Measurements from ENCODE around the gene APOBEC2.

Gene APOBEC2

DNA sequence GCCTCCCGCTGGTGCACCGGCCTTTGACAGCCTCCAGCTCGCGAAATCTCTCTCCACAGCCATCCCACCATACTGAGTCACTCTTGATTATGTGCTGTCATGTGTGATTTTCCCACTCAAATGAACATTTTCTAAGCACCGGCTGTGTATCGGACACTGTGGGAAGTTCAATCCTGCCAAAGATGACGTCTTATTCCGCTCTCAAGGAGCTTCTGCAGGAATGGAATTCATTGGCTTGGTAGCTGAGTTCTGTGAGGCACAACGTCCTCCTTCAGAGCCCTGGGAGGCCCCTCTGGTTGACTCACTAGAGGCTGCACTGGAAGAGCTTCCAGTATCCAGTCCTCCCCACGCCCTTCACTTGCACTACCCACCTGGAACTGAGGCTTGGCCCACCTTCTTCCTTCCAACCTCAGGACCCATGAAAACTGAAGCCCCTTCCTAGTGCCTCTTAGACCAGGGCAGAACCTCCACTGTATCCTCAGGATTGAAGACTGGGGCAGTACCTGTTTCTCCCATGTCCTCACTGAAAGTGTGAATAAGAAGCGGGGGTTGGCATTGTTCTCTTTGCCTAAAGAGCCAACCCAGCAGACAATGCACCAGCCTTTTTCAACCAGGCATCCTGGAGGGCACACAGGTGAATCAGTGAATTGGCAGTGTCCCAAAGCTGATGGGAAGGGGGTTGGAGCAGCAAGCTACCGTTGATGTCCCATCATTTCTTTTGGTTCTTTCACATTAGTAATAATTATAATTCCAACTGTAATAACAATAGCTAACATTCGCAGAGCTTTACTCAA, 15.7 kb upstream of the APOBEC2 start:
- no peak for DNase-seq (ENCODE audit: low read depth in 3 of 3)

DNA sequence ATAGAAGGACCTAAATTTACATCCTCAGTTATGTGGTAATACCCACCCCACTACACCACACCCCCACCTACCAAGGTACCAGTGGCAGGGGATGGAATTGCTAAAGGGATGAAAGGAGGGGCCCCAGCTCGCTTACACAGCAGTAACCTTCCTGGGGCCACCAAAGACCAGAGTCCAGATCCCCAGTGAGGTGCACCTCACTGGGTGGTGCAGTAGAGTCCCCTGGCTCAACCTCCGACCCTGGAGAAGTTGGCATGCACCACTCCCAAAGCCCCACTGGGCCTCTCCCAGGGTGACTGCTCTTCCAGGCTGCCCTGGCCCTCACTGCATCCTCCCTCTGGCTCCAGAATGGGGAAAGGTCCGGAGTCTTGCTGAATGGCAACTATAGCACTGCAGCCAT, 14.8 kb upstream of the APOBEC2 start:
- DNase-seq (ENCODE audit: low read depth in 3 of 3): no peak

DNA sequence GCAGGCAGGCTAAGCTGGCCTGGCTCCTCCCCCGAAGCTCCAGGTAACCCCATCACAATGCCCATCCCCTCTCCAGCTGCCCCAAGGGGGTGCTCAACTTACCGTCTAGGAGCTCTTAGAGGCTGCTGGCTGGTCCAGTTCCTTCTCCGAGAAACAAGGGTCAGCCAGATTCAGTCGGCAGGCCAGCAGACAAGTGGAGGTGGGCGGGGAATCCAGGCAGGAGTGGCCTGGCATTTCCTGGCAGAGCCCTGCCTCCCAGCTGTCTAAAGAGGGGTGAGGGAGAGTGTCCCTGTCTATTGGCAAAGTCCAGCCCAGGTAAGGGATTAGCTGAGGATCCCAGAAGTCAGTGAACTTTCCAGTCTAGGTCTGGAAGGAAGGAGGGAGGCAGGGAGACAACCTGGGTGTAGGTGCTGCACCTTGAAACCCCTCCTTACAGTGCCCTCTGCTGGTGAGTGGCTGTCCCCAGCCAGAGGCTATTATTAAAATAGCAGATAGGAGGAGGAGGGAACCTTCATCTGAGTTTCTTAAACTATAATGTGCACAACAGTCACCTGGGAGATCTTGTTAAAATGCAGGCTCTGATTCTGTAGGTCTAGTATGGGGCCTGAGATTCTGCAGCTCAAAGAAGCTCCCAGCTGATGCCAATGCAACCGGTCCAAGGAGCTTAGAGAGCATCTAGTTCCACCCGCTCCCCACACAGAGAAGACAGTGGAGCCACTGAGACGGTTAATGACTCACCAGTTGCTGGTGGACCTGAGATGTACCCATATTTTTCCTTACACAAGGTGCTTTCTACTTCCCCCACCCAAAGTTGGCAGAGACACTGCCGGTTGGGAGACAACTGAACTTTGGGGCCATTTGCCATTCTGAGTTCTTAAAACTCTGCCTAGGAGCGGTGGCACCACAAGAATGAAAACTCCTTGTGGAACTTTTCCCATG, 13.7 kb upstream of the APOBEC2 start, which contains the start of gene UNC5CL:
Gene UNC5CL, minus strand, starts transcription at position 162 of the 939 bp plus-strand sequence. CDS start 4,147 bp downstream, outside the sequence.
- DNase-seq (ENCODE audit: low read depth in 3 of 3): peak in 2 of 3 experiments; percentile 32 to 35

GRCh38 chr6:41040101-41040939, 12.7 kb upstream of the APOBEC2 start:
- DNase-seq (ENCODE audit: low read depth in 3 of 3): no peak

DNA sequence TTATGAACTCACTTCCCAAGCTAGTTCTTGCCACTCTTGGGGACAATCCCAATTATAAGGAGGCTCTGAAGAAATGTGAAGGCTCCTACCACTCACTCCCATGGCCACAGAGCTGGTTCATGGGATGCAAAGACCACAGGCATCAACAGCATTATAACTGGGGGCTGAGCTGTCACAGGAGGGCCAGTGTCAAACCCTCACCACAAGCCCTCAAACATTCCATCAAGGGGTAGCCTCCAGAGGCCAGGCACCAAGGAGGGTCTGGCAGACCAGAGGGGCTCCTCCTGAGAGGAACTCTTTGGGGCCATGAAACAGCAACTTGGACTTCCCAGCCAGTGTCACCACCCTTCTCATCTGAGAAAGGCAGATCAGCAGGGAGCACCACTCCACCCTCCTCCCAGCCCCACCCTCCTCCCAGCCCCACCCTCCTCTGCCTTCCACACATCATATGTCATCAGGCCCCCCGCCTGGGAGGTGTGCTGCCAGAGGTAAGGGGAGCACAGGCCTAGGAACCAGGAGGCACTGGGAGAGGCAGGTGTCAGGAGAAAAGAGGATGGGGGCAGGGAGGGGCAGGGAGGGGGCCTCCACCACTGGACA, 12.0 kb upstream of the APOBEC2 start:
- no peak for DNase-seq (ENCODE audit: low read depth in 3 of 3)

GRCh38 chr6:41042226-41043055, 10.6 kb upstream of the APOBEC2 start, which contains the start of gene TSPO2:
Gene TSPO2 (plus strand): TSS chr6:41042467. CDS start chr6:41042986, 519 bp downstream.
- DNase-seq (ENCODE audit: low read depth in 3 of 3): no peak

GRCh38 chr6:41043151-41043550, 9.9 kb upstream of the APOBEC2 start:
- DNase-seq (ENCODE audit: low read depth in 3 of 3): no peak

DNA sequence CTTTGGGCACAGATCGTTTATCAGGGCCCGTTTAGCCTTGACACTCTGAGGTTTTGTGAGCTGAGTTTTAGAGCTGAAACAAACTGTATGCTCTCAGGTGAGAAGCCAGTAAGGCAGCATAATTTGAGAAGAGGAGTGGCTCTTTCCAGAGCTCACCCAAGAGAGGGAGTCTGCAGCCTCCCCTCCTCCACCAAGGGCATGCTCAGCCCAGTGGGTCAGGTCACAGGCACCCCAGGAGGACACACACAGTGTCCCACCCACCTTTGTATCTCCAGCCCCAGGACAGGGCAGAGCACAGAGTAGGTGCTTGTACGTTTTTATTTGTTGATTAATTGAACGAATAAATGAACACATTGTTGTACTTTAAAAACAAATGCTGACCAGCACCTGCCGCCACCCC, 7.3 kb upstream of the APOBEC2 start:
- DNase-seq (ENCODE audit: low read depth in 3 of 3): no peak

DNA sequence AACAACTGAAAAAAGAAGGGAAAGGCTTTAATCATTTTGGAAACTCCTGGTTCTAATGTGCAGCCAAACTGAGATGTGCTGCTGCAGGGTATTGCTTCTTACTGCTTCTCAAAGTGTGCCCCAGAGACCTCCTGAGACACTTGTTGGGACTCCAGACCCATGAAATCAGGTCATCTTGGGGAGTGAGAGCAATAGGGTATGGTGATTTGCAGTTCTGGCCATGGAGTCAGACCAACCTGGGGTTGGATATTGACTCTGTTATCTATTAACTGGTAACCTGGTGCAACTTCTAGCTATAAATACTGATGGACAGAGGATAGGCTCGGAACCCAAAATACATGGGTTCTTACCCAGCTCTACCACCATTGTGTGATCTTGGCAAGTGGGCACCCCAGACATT, 6.9 kb upstream of the APOBEC2 start:
- no peak for DNase-seq (ENCODE audit: low read depth in 3 of 3)

- no peak for DNase-seq (ENCODE audit: low read depth in 3 of 3)
Measured at GRCh38 chr6:41047306-41047705, 5.7 kb upstream of the APOBEC2 start.

DNA sequence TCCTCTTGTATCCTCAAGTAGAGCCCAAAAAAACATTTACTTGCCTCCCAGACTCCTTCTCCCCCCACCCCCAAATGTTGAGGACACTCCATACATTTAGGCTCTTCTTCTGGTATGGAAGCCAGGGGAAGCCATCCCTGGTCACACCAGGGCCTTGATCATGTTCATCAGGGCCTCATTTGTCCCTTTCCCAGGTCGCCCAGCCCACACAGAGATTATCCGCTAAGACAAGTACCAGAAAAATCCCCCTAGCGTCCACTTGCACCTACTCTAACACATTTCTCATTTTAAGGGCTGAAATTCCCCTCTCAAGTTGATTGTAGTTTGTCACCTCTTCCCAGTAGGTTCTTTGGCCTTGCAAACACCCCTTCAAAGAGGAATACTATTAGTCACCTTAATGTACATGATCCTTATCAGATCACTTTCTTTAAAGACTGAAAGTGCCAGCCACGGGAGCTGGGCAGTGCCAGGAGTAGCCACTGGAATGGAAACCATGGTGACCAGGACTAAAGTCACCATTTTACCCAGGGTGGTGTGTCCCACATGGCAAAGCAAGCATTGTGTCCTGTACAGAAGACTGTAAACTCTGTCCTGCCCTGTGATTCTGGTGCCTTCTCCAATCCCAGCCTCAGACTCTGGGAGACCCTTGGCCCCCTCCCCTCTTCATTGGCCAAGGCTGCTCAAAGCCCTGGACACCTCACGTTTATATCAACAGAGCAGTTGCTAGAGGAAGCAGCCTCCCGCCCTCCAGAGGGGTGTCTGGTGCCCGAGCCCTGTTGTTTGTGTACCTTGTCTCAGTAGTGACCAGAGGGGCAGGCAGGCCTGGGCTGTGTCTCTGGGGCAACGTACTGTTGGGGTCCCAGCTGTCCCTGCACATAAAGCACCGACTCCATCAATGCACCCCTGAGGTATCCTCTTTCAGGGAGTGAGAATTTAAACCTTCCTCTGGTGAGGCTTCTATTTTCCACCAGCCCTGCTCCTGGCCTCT, 5.0 kb upstream of the APOBEC2 start:
- DNase-seq (ENCODE audit: low read depth in 3 of 3): no peak

DNA sequence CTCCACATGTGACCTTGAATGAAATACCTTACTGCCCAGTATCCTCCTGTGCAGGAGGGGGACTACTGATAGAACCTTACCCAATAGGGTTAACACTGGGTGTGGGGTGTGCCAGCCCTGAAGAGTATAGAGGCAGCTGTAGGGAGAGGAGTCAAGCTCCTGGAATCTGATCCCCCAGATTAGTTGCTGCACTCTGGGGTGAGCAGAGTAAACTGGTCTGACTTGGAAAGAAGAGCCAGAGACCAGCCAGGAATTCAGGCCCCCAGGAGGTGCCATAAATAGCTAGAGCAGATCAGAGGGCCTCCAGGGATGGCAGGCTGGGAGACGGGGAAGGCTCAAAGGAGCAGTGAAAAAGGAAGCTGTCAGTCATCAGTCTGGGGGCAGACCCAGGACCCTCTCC, 3.5 kb upstream of the APOBEC2 start:
- DNase-seq (ENCODE audit: low read depth in 3 of 3): no peak

DNA sequence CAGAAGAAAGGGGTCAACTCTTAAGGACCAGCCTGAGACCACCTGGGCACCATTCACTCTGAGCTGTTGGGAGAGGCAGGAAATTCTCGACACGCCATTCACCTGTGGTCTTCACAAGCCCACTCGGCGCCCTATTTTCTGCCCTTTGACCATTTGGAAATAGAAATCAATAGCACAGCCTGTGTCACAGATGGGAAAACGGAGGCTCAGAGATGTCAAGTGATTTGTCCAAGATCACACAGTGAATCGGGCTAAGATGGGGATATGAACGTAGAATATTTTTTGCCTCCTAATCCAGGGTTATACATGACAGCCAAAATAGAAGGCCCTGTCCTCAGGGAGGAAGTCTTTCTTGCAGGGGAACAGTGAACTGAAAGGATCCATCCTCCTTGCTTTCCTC, 3.0 kb upstream of the APOBEC2 start:
- no peak for DNase-seq (ENCODE audit: low read depth in 3 of 3)

DNA sequence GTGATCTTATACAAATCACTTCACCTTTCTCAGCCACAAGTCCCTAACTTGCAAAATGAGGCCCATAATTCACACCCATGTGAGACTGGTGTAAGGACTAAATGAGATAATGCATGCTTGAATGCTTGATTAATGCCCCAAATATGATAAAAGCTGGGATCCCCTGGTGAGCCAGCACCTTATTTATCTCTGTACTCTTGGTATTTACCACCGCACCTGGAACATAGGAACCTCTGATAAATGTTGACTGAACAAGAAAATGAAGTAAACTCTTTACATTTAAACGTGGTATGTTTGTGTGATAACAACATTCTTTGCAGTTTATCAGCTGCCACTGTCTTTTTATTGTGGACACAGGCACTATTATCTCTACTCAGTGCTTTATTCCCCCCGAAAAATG, 2.5 kb upstream of the APOBEC2 start:
- no peak for DNase-seq (ENCODE audit: low read depth in 3 of 3)

DNA sequence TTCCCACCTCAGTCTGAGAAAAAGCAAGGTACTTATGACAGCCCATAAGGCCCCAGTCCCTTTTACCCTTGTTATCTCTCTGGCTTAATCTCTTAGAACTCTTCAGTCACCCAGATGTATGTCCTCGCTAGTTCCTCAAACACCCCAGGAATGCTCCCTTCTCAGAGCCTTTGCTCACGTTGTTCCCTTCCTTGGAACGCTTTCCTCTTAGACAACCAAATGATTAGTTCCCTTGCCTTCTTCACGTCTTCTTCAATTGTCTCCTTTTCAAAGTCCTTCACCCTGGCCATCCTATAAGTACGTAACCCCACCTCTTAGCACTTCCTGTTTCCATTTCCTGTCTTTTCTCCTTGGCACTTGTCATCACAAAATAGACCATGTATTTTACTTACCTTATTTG, 1.1 kb upstream of the APOBEC2 start:
- no peak for DNase-seq (ENCODE audit: low read depth in 3 of 3)

DNA sequence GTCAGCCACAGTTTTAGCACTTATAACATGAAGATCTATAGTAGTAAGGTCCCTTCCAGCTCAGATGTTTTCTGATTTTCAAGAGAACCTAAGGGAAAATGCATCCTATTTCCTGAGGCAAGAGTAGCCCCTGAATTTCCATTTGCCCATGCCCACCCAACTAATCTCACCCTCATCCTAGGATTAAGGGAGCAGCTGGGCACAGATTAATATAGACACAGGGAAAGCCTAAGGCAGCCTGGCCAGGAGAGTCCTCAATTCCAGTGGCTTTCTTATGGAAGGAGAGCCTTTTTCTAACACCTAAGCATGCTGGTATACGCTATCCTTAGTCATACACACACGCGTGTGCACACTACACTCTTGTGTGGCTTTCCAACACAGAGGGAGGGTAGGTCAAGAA, 1.5 kb downstream of the APOBEC2 start:
- no peak for DNase-seq (ENCODE audit: low read depth in 3 of 3)

DNA sequence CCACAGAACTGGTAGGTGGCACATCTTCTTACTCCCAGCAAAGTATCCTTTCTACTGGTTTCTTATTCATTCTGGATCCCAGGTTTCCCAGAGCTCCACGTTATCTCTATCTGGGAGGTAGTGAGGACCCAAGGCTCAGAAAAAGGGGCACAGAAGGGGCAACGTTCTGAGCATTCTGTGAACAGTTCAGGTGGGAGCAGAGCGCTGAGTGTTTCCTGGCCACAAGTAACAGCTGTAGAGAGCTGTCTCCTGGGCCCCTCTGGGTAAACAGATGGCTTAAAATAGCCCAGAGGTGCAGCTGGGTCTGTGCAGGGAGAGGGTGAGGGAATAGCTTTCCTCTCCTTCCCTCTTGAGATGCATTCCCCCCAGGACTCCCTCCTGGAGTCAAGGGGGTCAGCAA, 2.1 kb downstream of the APOBEC2 start:
- no peak for DNase-seq (ENCODE audit: low read depth in 3 of 3)

- no peak for DNase-seq (ENCODE audit: low read depth in 3 of 3)
Measured at GRCh38 chr6:41056768-41057490, 3.9 kb downstream of the APOBEC2 start.

DNA sequence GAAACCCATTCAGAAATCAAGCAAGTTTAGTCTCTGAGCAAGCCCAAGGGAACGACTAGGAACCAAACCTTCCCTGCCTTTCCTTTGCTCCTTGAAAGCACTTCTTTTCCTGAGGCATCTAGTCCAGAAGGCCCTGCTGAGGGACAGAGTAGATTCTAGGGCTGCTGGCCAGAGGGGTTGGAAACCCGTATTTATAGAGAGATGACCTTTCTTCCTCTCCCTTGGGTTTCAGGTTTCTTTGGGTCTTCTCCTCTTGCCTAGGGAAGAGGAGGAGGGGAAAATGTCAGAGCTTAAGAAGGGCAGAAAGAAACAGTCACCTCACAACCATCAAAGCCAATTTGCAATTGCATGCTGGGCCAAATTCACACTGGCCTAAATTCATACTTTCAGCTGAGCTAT, 5.8 kb downstream of the APOBEC2 start:
- no peak for DNase-seq (ENCODE audit: low read depth in 3 of 3)

Measured in stimulated activated CD4-positive, alpha-beta T cell treated with anti-CD3 and anti-CD28 coated beads, TNF-alpha, amount 100 ng/mL, for 4 hours (primary cell).